D341Med (cell line): ENCODE measurements around the gene ABCB1.
"Not testable (repeated sequence)": the region's sequence is repeated elsewhere in the genome, so short reads cannot be mapped to it uniquely, and the experiment has no call there.

Experiments used
- DNase-seq: peaks from one replicate; pipeline ENCODE4 v3.0.0; 2012; ENCODE audit warnings: low spot score

ABCB1 gene

GRCh38 chr7:87473192-87473591, 127.5 kb downstream of the ABCB1 start:
- no peak for DNase-seq

- DNase-seq, result no peak
Measured at GRCh38 chr7:87471473-87471872, 129.2 kb downstream of the ABCB1 start.

GRCh38 chr7:87469204-87469603, 131.5 kb downstream of the ABCB1 start:
- DNase-seq, result not testable (repeated sequence)

GRCh38 chr7:87465534-87465880, 135.2 kb downstream of the ABCB1 start:
- DNase-seq, result not testable (repeated sequence)

GRCh38 chr7:87464830-87465533, 135.7 kb downstream of the ABCB1 start:
- not testable (repeated sequence) for DNase-seq

GRCh38 chr7:87463982-87464381, 136.7 kb downstream of the ABCB1 start:
- no peak for DNase-seq

- not testable (repeated sequence) for DNase-seq
Measured at GRCh38 chr7:87460444-87460843, 140.2 kb downstream of the ABCB1 start.

- no peak for DNase-seq
Measured at GRCh38 chr7:87459941-87460340, 140.7 kb downstream of the ABCB1 start.

GRCh38 chr7:87458148-87458547, 142.5 kb downstream of the ABCB1 start:
- DNase-seq, result no peak

GRCh38 chr7:87456247-87456646, 144.4 kb downstream of the ABCB1 start:
- DNase-seq, result no peak
